Measurements from ENCODE around the gene C9orf85.
"Not testable (repeated sequence)": the region's sequence is repeated elsewhere in the genome, so short reads cannot be mapped to it uniquely, and the experiment has no call there.

C9orf85 gene

DNA sequence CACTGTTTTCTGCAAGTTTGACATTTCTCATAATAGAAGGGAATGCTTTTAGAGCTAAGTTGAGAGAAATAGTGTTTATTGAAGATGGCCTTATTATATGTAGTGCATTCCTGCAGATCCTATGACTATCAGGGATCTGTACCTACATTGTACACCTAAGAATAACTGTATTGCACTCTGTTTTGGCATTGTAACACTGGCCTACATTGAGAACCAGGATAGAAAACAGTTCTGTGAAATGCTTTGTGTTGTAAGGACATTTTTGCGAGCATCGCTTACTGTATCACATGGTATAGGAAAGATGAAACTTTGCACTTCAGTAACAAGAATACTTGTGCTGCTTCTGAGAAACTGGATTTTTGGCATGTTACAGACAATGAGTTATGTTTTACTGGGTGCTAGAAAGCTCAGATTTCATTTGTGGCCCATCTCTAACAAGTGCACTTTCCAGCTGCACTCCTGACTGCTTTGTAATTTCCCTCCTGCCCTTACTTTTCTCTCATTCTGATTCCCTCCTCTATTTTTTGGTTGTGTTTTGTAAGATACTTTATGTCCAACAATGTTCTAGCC lies 30.6 kb downstream of the C9orf85 start:
- no peak for DNase-seq (ENCODE audit: low read depth, low spot score)

DNA sequence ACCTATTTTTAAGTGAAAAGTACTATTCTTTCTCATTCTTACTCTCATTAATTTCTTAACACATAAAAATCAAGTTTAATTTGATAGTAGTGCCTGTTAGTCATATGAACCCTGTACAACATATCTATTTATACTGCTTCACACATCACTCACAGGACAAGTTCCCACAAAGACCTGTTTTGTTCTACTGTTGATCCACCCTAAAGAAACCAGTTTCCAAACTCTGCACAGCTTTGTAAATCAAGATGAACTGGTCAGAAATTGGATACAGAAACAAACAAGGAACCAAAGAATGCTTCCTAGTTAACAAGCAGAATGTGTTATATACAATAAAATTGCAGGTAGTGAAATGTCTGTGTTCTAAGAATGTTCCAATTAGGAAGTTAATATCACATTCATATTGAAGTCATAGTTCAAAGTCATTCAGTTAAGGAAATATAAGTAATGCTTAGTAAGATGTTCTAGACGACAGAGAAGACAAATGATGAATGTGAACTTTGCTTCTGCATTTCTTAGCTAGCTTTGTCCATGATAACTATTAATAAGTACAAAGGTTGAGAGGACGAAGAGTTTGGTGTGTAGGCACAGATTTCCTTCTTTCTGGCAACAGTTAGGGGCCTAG lies 33.4 kb downstream of the C9orf85 start:
- no peak for DNase-seq (ENCODE audit: low read depth, low spot score)

DNA sequence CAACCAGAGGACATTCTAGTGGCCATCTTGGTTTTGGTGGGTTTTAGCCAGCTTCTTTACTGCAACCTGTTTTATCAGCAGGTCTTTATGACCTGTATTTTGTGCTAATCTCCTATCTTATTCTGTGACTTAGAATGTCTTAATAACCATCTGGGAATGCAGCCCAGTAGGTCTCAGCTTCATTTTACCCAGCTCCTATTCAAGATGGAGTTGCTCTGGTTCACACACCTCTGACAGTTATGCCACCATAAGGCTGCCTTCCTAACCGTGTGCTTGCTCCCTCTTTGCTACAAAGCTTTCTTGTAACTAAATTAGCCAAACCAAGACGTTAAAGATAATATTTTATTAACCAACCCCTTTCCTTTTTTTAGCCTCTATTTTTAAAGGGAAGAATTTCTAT lies 43.2 kb downstream of the C9orf85 start:
- not testable (repeated sequence) for DNase-seq (ENCODE audit: low read depth, low spot score)

DNA sequence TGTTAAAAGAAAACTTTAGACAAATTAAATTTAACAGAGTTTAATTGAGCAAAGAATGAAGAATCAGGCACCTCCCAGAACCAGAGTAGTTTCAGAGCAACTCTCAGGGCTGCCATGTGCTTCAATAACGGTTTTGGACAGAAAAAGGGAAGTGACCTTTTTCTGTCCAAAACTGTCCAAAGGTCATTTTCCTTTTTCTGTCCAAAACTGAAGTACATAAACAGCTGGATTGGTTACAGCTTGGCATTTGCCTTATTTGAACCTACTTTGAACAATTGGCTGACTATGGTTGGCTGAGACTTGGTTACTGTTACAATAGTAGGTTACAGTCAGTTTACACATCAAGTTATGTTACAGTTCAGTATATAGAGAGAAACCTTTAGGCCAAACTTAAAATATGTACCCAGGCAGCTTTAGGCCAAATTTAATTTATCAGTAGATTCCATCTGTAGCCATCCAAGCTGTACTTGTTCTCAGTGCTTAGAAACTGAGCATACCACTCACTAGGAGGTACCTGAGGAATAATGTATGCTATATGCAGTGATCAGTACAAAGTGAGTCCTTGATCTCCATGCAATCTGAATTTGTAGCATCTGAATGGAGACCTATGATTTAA lies 44.0 kb downstream of the C9orf85 start:
- DNase-seq (ENCODE audit: low read depth, low spot score), result no peak

DNA sequence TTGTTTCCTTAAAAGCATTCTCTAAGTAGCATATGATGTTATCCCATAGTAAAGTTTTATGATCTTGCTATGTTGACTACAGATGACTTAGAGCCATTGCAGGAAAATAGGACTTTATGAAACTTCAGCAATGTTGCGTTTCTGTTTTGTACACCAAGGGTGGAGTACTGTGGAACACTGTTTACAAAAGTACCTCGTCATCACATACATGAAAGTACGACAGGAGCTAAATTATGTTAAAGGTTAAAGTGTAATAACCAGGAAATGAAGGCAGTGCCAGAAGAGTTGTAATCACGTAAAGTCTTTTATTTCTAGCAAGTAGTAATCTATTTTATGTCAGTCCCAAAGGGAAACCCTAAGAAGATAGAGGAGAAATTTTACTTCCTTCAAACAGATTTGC lies 50.9 kb downstream of the C9orf85 start:
- no peak for DNase-seq (ENCODE audit: low read depth, low spot score)

DNA sequence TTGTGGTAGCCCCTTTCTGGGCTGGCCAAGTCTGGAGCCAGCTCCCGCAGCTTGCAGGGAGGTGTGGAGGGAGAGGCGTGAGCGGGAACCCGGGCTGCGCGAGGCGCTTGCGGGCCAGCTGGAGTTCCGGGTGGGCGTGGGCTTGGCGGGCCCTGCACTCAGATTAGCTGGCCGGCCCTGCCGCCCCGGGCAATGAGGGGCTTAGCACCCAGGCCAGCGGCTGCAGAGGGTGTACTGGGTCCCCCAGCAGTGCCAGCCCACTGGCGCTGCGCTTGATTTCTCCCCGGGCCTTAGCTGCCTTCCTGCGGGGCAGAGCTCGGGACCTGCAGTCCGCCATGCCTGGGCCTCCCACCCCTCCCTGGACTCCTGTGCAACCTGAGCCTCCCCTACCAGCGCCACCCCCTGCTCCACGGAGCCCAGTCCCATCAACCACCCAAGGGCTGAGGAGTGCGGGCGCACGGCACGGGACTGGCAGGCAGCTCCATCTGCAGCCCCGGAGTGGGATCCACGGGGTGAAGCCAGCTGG lies 52.1 kb downstream of the C9orf85 start:
- DNase-seq (ENCODE audit: low read depth, low spot score), result not testable (repeated sequence)

DNA sequence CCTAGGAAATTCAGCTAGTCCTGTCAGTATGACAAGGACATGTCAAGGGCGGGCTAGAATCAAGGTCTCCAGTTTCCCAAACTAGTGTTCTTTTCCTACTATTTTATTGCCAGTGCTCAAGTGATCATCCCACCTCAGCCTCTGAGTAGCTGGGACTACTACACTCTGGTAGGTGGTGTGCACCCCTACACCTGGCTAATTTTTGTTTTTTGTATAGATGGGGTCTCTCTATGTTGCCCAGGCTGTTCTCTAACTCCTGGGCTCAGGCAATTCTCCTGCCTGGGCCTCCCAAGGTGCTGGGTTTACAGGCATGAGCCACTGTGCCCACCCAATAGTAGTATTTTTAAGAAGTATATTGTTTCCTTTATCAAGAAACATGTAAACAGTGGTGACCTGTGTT lies 54.0 kb downstream of the C9orf85 start:
- DNase-seq (ENCODE audit: low read depth, low spot score), result no peak

DNA sequence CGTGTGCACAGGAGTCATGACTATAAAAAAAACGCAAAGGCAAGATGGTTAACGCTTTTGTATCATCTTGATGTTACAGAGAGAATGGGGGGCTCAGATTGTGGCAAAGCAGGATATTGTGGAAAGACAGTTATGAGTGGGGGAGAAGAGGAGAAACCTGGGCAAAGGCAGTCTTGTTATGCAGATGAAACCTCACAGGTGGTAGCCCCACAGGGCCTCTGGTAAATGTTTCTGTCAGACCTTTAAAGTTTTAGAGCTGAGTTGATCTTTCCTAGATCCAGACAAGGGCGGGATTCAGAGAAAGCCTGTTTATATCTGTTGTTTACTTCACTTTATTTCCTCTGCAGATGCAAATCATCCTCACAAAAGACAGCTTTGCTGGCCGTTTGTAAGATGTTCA lies 55.2 kb downstream of the C9orf85 start:
- no peak for DNase-seq (ENCODE audit: low read depth, low spot score)

DNA sequence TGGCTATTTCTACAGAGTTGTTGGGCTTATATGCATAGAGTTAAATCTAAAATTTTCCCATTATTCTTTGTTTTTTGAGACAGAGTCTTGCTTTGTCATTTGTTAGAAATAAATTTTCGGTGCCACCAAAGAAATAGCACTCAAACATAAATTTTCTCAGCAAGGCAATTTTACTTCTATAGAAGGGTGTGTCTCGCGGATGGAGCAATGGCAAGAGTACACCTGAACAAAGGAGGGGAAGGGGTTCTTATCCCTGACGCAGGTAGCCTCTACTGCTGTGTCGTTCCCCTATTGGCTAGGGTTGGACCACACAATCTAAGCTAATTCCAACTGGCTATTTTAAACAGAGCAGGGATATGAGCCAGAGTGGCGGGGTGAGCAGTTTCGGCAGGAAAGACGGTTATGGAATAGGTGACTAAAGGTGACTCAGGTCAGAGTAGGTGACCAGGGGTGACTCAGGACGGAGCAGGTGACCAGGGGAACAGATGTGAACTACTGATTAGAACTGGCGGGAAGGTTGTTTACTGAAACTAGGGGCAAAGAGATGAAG lies 57.2 kb downstream of the C9orf85 start:
- DNase-seq (ENCODE audit: low read depth, low spot score), result no peak

DNA sequence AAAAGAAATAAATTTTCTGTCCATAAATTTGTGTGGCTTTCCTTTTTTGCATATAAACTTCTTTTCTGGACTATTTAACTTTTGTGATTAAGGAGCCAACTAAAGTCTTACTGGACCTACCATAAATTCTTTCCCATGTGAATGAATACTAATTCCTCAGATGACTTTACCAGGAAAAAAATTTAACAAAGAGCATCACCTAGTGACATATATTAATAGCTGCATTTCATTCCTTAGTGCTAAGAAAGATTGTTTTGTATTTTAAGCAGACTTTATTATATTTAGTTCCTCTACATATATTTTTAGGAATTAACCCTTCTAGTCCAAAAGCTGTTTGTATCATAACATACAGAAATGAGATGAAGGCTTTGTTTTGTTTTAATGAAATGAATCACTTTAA lies 64.4 kb downstream of the C9orf85 start:
- no peak for DNase-seq (ENCODE audit: low read depth, low spot score)

DNA sequence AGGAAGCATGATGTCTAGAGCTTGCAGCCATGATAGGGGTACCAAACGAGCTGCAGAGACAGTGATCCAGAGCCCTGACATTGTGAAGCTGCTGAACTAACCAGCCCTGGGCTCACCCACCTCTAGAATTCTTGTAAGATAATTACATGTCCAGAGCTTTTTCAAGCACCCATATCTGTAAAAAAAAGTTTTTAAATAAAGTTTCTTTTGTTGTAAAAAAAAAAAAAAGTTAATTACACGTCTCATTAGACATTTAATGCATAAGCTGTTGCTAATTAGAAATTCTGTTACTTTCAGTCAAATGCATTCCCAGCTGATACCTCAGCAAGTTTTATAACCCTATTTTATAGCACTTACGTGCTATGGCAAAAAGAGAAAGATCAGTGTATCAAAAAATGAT lies 65.6 kb downstream of the C9orf85 start:
- no peak for DNase-seq (ENCODE audit: low read depth, low spot score)

DNA sequence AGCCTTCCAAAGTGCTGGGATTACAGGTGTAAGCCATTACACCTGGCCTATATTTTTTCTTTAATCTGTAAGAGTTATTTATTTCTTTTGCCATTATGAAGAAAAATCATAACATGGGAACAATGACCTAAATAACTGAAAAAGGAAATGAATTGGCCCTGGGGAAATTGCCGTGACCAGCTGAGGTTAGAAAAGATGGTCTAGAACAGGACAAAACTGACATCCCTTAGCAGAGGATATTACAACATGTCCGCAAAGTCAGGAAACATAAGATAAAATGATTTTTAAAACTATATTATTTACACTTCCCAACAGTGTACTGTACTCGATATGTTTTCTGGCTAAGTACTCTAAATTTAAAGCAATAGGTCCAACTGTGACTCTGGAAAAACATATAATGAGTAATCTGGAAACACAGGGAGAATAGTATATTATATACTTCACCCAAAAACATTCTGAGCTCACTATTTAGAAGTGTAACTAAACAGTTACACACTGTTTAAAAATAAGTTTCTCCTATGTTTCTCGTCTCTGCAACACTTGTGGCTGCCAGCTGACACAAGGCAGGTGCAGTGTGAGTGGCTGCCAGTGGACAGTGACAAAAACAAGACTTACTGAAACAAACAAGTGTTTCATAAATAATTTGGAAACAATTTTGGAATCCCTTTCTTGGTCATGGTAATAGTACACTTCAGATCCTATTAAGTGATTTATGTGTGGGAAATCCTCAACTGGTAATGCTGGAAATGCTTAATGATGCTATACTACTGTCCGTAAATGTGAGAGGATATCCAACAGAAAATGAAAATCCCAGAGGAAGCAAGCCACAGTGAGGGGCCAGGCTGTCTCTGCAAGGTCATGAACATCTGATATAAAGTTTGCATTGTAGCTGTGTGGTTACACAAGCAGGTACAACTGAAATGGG lies 69.1 kb downstream of the C9orf85 start:
- DNase-seq (ENCODE audit: low read depth, low spot score), result no peak

DNA sequence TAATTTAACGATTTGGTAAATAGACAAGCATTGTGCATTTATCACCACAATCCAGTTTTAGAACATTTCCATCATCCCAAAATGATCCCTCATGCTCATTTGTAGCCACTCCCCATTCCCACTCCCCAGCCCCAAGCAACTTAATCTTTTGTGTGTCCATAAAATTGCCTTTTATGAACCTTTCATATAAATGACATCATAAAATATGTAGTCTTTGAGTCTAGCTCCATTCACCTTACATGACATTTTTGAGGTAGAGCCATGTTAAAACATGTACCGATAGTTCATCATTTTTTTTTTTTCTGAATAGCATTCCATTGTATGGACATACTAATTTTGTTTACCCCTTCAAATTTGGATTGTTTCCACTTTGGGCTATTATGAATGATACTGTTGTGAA lies 70.5 kb downstream of the C9orf85 start:
- no peak for DNase-seq (ENCODE audit: low read depth, low spot score)

DNA sequence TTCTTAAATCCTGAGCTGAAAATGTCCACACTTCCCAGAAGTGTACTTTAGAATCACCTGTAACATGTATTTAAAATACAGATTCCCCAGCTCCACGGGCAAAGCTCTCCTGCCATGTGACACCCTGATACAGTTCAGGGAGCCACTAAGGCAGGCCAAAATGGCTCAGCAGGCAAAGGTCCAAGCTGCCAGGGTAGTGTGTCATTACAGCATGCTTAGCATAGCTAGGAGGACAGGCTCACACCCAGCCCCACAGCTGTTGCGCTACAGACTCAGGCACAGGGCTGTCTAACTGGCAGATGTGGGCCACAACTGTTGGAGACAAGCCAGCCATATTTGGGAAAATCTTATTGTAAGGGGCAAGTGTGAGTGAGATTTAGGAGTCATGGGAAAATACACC lies 73.0 kb downstream of the C9orf85 start:
- DNase-seq (ENCODE audit: low read depth, low spot score), result no peak

DNA sequence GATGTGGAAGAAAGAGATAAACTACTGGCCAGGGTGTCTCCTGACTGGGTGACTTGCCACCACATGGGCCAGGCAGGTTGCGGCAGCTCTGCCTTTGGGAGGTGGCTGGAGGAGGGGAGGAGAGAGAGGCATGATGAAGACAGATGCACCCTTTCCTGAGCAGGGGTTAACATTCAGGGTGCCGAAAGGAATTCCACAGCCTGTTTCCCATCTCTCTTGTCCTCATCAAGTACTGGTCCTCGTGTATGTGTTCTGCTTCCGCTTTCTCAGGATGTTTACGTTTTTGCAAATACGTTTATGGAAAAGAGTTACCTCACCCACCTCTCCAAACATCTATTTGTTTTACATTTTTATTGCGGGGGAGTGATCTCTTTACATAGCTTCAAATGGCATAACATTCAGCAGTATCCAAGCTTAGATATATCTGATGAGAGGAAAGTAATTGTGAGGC lies 73.4 kb downstream of the C9orf85 start:
- no peak for DNase-seq (ENCODE audit: low read depth, low spot score)

DNA sequence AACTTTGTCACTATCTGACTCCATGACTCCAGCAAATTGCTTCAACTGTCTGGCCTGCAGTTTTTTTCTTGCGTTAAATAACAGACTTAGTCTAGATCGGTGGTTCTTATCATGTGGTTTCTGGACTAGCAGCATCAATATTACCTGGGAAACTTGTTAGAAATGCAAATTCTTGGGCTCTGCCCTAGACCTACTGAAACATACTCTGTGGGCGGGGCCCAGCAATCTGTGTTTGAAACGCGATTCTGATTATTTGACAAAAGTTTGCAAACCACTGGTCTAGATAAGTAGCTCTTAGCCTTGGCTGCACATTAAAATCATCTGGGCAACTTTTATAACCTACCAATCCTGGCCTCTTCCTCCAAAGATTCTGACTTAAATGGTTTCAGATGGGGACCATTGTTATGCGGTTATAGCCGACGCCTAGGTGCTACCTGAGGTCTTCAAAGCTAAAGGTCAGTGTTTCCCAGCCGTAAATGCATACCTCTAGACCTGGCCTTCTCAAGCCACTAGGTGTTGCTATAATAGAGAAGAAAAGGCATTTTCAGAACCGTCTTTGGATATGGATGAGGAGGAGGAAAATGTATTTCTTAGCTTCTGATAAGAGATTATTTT lies 74.0 kb downstream of the C9orf85 start:
- DNase-seq (ENCODE audit: low read depth, low spot score), result no peak

DNA sequence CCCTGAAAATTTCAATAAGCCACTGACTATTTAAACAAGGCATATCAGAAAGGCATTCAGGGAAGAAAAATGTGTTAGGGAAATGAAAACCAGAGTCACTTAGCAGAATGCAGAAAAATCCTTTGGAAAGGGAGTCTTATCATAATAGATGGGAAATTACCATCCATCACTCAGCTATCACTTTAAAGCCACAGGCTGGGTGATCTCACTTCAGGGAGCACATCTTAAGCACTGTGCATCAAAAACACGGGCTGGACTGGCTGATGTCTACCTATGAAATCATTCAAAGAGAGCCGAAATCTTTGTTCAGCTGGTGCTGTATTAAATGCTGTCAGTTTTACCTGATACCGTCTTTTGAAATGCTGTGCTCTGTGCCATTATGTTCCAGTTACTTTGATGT lies 75.5 kb downstream of the C9orf85 start:
- DNase-seq (ENCODE audit: low read depth, low spot score), result no peak

DNA sequence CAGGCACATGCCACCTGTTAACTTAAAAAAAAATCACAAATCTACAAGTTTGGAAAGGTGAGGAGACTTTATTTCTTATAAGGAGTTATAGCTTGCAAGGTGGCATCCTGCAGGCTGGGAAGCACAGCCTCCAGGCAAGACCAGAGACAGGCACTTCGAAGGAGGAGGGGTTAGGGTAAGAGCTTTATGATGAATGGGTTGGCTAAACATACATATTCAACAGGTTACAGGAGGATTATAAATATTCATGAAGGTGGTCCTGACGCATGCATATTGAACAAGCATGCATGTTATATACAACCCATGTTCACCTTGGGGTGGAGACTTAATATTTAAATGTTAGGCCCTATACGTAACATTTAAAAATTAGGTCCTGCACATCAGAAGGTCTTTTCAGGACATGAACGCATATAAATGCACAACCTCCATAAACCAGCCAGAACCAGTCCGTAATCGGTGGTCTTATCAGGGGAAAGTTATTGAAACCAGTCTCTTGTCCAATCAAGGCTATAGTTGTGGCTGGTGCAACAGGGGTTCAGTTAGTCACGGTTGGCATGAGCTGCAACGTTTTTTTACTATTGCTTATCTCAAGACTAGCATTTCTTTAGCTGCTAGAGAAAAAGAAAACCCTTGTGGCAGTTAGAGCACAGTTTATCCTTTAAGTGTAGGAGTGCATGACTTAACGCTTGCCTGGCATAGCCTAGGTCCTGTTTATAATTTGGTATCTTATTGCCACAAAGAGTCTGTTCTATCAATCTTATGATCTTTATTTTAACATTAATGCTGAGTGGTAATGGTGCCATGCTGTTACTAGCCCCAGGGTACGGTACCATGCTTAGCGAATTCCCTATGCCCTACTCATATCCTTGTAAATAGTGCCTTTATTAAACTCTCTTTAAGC lies 76.3 kb downstream of the C9orf85 start:
- no peak for DNase-seq (ENCODE audit: low read depth, low spot score)

DNA sequence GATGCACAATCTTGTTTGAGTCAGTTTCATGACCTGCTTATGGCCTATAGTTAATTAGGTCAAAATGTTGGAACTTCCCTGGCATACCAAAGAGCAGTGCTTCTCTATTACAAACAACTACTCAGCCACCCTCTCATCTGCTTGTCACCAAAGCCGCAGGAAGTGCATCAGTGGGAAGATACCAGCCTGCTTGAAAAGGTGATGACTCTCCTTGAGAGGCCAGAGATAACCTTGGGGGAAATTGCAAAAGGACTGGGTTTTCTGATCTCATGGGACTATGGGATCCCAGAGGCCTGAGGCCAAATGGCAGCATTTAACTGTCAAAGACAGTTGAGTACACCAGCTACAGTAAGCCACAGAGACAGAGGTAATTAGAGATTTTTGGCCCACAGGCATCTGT lies 79.0 kb downstream of the C9orf85 start:
- DNase-seq (ENCODE audit: low read depth, low spot score), result no peak

DNA sequence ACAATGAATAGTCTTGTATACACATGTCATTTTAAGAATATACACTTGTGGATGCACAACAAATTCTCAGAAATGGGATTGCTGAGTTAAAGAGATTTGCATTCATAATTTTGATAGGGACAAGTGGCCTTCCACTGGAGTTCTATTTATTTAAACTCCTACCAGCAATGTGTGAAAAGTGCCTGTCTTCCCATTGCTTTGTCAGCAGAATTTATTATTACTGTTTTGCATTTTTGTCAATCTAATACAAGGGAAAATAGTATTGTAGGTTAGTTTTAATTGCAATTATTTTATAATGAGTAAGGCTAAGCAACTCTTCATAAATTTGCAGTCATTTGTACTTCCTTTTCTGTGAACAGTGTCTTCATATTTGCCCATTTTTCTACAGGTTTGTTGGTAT lies 94.0 kb downstream of the C9orf85 start:
- no peak for DNase-seq (ENCODE audit: low read depth, low spot score)
